ENCODE measurements around the gene ZSCAN5A.
A peak's percentile ranks its signal among the peaks of the same experiment; 100 is the strongest.
"Not testable (repeated sequence)": the region's sequence is repeated elsewhere in the genome, so short reads cannot be mapped to it uniquely, and the experiment has no call there.

Gene ZSCAN5A, protein sequence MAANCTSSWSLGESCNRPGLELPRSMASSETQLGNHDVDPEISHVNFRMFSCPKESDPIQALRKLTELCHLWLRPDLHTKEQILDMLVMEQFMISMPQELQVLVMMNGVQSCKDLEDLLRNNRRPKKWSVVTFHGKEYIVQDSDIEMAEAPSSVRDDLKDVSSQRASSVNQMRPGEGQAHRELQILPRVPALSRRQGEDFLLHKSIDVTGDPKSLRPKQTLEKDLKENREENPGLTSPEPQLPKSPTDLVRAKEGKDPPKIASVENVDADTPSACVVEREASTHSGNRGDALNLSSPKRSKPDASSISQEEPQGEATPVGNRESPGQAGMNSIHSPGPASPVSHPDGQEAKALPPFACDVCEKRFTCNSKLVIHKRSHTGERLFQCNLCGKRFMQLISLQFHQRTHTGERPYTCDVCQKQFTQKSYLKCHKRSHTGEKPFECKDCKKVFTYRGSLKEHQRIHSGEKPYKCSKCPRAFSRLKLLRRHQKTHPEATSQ

GRCh38 chr19:56314381-56315076, at the start of gene ZSCAN5A:
TSS of gene ZSCAN5A (minus strand) at chr19:56314839. CDS start at chr19:56225046, 89,793 bp downstream.
- peak; percentile 94 for DNase-seq (ENCODE audit: low read depth)

- no peak for DNase-seq (ENCODE audit: low read depth)
Observed at GRCh38 chr19:56360841-56361240, 46.2 kb upstream of the ZSCAN5A start.

- no peak for DNase-seq (ENCODE audit: low read depth)
Observed at GRCh38 chr19:56356944-56357343, 42.3 kb upstream of the ZSCAN5A start.

DNA sequence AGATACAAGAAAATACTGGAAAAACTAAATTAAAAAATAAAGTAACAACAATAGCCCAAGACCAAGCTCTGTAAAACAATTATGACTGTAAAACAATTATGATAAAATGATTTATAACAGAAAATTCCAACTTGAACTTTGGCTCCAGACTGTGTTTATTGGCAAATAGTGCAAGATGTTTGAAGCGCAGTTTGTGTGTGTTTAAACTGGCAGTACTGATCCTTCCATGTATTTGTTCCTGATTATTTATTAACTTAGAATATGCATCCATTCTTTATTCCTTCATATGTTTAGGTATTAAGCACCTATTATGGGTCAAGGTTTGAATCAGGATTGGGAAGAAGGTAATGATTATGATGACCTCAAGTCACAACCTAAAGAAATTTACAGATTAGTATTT, 40.9 kb upstream of the ZSCAN5A start:
- DNase-seq (ENCODE audit: low read depth): no peak

- no peak for DNase-seq (ENCODE audit: low read depth)
Observed at GRCh38 chr19:56351208-56351607, 36.6 kb upstream of the ZSCAN5A start.

DNA sequence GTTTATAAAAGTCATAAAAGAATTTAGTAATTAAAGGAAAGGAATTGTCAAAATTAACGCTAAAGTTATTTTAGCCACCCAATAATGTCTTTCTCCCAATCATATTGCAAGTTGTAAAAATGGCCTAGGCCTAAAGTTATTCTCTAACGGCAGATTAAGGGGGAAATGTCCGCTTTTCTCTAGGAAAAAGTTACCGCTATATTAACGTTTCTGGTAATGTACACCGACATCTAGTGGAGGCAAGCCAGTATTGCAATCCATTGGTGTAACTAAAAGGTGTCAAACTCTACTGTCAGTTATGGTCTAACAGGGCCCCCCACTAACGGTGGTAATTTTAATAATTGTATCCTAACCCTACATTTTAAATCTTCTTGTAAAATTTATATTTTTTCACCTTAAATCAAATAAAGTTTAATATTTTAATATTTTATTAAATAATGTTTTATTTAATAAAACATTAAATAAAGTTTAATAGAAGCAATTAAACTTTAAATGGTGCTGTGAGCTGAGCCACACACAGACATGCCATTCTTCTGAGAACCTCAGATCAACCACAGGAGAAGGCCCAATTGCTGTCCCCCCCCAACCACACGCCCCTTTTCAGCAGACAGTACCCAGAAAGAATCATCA, 35.9 kb upstream of the ZSCAN5A start:
- peak; percentile 17 for DNase-seq (ENCODE audit: low read depth)

- DNase-seq (ENCODE audit: low read depth): no peak
Observed at GRCh38 chr19:56348289-56348877, 33.7 kb upstream of the ZSCAN5A start.

GRCh38 chr19:56347163-56347778, 32.6 kb upstream of the ZSCAN5A start:
- DNase-seq (ENCODE audit: low read depth): no peak

DNA sequence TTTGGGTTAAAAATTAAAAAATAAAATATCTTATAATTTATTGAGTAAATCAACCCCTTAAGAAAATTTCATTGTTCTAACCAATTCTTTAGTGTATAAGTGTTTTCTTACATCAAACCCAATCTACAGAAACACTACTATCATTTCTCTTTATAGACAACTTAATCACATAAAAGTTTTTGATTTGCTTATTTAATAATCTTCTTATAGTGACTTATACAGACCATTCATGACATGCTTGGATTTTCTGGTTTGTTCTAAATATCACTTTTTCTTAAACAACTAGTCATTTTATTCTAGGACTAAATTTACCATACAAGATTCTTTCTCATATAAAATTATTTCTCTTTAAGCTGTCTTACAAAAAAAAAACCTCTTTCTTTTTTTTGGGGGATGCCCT, 27.3 kb upstream of the ZSCAN5A start:
- no peak for DNase-seq (ENCODE audit: low read depth)

DNA sequence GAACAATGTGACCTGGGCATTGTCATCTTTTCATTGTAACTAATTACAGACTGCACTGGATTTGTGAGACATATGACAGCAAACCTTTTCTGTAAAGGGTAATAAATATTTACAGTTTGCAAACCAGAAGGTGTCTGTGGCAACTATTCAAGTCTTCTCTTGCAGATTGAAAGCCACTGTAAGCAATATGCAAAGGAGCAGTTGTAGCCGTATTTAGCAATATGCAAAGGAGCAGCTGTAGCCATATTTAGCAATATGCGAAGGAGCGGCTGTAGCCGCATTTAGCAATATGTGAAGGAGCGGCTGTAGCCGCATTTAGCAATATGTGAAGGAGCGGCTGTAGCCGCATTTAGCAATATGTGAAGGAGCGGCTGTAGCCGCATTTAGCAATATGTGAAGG, 24.4 kb upstream of the ZSCAN5A start:
- DNase-seq (ENCODE audit: low read depth): not testable (repeated sequence)

GRCh38 chr19:56337077-56337476, 22.4 kb upstream of the ZSCAN5A start:
- DNase-seq (ENCODE audit: low read depth): not testable (repeated sequence)

- DNase-seq (ENCODE audit: low read depth): not testable (repeated sequence)
Observed at GRCh38 chr19:56335371-56335770, 20.7 kb upstream of the ZSCAN5A start.

DNA sequence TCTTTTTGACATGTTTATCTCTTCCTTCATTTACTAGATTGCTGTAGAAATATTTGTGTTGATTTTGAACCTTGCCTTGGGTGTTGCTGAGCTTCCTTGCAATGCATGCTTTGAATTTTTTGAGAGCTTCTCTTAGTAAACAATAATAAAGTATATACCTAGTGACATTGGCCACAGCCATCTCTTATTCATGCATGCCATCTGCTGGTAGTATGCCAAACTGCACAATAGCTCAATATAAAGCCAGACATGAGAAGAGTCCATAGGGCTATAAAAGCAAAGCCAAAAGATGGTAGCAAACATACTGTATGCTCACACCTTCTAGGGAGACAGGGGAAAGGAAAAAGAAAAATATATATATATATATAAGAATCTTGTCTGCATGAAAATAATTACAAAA, 18.9 kb upstream of the ZSCAN5A start:
- peak; percentile 12 for DNase-seq (ENCODE audit: low read depth)

DNA sequence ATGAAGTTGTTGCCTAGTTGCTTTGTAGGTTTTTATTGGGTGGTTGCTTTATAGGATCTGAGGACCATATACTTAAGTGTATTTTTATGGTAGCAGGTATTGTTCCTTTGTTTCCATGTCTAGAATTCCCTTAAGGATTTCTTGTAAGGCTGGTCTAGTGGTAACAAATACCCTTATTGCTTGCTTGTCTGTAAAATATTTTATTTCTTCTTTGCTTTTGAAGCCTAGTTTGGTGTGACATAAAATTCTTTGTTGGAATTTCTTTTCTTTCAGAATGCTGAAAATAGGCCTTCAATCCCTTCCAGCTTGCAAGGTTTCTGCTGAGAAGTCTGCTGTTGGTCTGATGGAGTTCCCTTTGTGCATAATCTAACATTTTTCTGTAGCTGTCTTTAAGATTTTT, 18.1 kb upstream of the ZSCAN5A start:
- DNase-seq (ENCODE audit: low read depth): no peak

DNA sequence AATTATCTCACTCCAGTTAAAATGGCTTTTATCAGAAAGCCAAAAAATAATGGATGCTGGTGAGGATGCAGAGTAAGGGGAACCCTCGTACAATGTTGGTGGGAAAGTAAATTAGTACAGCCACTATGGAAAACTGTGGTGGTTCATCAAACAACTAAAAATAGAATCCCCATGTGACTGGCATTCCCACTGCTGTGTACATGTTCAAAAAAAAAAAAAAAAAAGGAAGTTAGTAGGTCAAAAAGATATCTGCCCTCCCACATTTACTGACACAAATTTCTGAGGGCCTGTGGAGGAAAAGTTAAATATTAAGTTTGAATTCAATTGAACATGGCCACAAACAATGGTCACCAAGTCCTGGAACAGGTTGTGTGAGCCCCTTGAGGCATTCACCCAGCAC, 9.8 kb upstream of the ZSCAN5A start:
- no peak for DNase-seq (ENCODE audit: low read depth)

- DNase-seq (ENCODE audit: low read depth): no peak
Observed at GRCh38 chr19:56321989-56322440, 7.4 kb upstream of the ZSCAN5A start.

- no peak for DNase-seq (ENCODE audit: low read depth)
Observed at GRCh38 chr19:56321254-56321988, 6.8 kb upstream of the ZSCAN5A start.

DNA sequence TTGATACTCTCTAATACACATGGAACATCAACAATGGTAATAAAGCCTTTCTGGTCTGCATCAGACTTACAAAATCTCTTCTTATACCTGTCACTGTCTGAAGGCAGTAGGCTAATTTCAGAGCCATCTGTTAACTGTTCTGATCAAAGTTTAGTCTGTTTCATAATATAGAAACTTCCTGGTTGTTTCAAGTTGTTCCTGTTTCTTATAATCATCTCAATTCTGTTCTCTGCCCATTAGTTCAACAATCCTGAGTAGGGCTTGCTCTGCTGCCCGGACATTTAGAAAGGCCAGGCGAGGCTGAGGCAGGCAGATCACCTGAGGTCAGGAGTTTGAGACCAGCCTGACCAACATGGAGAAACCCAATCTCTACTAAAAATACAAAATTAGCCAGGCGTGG, 5.4 kb upstream of the ZSCAN5A start:
- DNase-seq (ENCODE audit: low read depth): no peak

- no peak for DNase-seq (ENCODE audit: low read depth)
Observed at GRCh38 chr19:56317749-56318148, 3.1 kb upstream of the ZSCAN5A start.

DNA sequence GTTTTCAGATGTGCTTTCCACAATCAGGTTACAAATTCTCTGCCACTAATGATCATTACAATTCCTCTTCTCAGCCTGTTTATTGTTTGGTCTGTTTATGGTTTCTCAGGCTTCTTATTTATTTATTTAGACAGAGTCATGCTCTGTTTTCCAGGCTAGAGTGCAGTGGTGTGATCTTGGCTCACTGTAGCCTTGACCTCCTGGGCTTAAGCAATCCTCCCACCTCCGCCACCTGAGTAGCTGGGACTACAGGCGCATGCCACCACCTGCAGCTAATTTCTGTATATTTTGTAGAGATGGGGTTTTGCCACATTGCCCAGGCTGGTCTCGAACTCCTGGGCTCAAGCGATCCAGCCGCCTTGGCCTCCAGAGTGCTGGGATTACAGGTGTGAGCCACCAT, 2.1 kb upstream of the ZSCAN5A start:
- no peak for DNase-seq (ENCODE audit: low read depth)

Measured in activated gamma-delta T cell treated with anti-CD3 and anti-CD28 coated beads, Interleukin-2, amount 50 U/mL, for 16 hours (primary cell).